Measurements from ENCODE around the gene PPEF2.
"Not testable (repeated sequence)": the region's sequence is repeated elsewhere in the genome, so short reads cannot be mapped to it uniquely, and the experiment has no call there.

PPEF2 gene, protein sequence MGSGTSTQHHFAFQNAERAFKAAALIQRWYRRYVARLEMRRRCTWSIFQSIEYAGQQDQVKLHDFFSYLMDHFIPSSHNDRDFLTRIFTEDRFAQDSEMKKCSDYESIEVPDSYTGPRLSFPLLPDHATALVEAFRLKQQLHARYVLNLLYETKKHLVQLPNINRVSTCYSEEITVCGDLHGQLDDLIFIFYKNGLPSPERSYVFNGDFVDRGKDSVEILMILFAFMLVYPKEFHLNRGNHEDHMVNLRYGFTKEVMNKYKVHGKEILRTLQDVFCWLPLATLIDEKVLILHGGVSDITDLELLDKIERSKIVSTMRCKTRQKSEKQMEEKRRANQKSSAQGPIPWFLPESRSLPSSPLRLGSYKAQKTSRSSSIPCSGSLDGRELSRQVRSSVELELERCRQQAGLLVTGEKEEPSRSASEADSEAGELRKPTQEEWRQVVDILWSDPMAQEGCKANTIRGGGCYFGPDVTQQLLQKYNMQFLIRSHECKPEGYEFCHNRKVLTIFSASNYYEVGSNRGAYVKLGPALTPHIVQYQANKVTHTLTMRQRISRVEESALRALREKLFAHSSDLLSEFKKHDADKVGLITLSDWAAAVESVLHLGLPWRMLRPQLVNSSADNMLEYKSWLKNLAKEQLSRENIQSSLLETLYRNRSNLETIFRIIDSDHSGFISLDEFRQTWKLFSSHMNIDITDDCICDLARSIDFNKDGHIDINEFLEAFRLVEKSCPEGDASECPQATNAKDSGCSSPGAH

DNA sequence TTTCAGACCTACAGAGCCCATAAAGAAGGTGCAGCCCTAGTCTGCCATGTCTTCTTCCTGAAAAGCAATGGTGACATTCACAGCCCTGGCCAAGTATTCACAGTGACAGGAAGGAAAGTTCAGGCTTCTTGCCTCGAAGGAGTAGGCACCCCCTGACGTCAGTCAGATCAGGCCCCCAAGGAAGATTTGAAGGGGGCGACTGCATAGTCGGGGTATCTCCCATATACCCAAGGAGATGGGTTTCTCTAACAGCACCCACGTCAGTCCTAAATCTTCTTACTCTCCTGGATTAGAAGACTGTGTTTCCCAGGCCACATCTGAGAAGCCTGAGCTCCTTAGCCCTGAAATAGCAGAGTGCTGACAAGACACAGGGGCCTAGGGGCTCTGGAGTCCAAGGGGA lies at the start of gene PPEF2:
Gene PPEF2 (minus strand): TSS at position 101 of the 400 bp plus-strand sequence. CDS start 6,127 bp downstream, outside the sequence.
- no peak for DNase-seq (ENCODE audit: low read depth in 2 of 2)

DNA sequence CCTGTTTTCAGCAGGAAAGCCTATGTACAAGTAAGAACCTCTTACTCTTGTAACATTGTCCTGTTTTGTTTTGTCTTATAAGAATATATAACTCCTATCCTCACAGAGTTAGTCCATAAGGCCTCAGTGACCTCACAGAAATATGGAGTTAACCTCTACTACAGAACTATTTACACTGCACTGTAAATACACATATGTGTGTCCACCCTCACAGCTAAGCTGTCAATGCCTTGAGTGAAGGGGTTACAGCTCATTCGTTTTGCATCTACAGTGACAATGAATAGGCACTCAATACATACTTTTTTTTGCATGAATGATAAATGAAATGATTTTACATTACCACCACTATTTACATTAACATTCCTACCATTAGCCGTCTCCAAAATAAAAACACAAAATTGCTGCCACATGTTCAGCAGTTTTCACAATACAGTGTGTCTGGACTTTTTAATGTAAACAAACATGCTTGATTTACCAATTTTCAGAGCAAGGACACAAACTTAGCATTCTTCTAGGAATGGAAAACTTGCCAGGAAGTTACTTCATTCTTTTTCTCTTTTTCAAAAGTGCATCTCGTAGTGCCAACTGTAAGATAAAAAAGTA lies 48.1 kb upstream of the PPEF2 start:
- no peak for DNase-seq (ENCODE audit: low read depth in 2 of 2)

DNA sequence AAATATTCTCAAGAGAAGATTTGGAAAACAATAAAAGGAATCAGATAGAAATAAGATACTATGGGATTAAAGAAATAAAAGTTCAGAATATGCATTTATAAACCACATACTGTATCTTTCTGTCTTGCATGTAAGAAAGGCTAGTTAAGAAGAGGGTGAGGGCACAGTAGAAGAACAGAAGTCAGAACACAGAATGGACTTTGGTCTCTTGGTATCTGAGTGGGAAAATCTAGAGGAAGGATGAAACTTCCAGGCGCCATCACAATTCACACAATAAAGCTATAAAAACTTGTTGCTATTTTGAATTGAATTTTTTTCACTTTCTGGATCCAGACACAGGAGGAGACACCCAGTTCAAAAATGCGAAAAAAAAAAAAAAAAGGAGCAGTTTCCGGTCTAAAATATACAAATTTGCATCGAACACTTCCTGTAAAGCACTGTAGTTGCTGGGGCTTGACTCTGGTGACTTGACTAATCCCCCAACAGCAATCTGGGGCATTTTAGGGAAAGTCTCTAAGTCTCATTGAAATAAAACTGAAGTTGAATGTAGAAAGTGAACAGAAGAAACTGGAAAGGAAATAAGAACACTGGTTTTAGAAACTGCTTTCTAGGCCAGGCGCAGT lies 46.7 kb upstream of the PPEF2 start:
- no peak for DNase-seq (ENCODE audit: low read depth in 2 of 2)

DNA sequence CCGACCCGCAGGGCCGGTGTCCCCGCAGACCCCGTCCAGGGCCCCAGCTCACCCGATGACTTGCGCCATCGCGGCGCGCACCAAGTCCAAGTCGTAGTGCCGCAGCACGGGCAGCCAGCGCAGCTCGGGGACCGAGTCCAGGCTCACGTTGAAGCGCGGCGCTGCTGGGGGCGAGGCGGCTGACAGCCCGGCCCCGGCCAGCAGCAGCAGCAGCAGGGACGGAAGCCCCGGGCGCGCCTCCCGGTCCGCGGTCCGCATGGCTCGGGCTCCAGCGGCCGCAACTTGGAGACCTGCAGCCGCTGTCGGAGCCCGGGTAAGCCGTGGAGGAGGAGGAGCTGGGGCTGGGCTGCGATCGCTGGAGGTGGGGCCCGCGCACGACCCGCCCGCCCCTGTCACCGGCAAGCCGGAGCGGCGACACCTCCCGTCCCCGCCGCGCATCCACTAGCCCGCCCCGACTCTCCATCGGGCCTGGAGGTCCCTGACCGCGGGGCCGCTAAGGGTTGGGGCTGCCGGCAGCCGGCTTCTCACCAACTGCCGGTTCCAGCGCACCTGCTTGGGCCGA lies 38.5 kb upstream of the PPEF2 start, which contains the start of gene NAAA:
Gene NAAA (minus strand): TSS at position 322 of the 562 bp plus-strand sequence. CDS start 64 bp downstream, at position 258.
- DNase-seq (ENCODE audit: low read depth in 2 of 2), result peak; percentile 51 to 52

DNA sequence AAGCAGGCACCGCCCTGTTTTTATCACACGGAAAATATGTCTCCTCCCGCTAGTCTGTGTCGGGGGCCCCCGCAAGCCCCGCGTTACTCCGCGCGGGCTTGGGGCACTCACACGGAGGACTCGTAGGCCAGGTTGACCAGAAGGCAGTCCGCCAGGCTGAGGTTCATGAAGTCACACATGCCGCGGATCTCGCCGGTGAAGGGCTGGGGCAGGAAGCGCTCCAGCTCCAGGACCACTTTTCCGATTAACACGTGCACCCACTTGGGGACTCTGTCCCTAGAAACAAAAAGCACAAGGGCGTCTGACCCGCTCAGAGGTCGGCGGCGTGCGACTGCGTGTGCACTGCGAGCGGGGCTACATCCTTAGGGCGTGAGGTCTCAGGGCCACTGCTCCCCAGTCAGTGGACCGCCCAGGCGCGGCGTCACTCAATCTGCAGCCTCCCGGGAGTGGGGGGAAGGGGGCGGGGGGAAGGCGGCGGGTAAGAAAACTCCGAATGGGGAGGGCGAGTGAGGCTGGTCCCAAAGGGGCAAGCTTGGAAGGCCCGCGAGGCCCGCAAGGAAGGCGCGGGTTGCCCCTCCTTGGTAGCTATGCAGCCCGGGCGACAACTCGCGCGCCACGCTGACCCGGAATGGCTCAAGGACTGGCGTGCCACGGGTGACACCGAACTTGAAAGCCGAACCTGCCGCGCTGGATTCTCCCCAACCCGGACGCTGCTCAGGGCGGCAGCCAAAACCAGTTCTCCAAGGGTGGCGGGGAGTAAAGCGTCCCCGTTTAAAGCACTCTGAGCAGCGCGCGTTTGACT lies 37.8 kb upstream of the PPEF2 start:
- peak; percentile 38 to 49 for DNase-seq (ENCODE audit: low read depth in 2 of 2)

DNA sequence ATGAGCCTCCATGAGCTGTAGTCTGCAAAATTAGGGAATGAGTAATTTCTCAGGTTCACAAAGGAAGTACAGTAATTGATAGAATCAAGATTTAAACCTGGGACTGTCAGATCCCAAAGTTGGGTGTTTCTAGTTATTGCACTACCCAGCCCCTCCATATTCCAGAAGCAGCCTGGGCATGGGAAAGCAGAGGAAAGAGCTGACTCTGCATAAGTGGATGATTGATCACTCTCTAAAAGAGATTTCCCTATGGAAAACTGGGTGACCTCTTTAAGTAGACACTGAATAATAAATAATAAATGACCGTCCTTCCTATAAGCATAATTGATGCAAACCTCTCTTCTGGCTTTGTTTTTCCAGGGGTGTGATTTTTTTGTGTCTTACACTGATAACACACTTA lies 33.4 kb upstream of the PPEF2 start:
- no peak for DNase-seq (ENCODE audit: low read depth in 2 of 2)

DNA sequence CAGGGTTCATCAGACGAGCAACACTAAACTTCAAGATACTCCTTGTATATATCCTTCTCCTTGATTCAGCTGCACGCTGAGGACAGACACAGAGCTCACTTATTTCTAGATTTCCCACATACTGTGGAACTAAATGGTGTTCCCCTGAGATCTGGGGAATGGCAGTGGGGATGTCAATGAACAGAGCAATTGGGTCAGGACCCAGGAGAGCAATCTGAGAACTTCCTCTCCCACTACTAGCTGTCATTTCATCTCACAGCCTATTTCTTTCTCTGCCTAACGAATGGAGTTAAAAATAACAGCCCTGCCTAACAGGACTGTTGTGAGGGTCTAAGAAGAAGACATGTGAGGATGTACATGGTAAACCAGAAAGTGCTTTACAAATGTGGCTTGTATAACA lies 27.9 kb upstream of the PPEF2 start:
- no peak for DNase-seq (ENCODE audit: low read depth in 2 of 2)

DNA sequence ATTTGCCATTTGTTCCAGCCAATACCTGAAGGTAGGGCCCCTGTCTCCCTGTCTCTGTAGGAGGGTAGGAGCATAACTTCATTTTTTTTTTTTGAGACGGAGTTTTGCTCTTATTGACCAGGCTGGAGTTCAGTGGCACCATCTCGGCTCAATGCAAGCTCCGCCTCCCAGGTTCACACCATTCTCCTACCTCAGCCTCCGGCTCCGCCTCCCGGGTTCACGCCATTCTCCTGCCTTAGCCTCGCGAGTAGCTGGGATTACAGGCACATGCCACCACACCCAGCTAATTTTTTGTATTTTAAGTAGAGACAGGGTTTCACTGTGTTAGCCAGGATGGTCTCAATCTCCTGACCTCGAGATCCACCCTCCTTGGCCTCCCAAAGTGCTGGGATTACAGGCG lies 22.7 kb upstream of the PPEF2 start:
- not testable (repeated sequence) for DNase-seq (ENCODE audit: low read depth in 2 of 2)

DNA sequence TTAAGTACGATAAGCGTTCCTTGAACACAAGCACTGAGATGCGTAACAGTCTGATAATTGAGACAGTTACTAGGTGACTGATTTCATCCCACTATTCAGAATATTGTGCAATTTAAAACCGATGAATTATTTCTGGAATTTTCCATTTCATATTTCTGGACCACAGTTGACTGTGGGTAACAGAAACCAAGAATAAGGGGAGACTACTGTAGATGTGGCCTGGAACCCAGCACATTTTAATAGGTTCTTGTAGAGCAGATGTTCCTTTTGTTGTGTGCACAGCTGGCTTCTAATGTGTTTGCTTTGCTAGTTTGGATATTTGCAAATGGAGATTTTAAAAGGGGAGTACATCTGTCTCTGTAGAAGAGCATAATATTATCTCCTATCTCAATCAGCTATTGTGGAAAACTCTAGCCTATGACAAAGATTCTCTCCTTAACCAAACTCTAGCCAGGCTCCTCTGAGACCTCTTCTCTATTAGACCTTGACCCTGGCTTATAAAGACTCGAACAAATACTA lies 22.1 kb upstream of the PPEF2 start:
- no peak for DNase-seq (ENCODE audit: low read depth in 2 of 2)

DNA sequence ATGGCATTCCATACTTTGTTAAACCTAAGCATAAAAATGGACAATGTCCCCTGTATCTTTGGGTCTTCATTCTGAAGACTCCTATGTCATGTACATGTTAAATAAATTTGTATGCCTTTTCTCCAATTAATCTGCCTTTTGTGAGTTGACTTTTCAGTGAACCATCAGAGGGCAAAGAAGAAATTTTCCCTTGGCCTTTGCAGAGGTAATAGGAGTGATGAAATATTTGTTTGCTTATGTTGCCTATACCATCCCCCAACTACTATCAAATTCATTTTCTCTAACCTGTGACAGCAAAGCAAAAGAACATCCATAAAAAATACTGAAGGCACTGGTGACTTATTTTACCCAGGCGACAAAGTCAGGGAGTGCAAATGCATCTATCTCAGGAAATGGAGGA lies 20.3 kb upstream of the PPEF2 start:
- DNase-seq (ENCODE audit: low read depth in 2 of 2), result no peak

DNA sequence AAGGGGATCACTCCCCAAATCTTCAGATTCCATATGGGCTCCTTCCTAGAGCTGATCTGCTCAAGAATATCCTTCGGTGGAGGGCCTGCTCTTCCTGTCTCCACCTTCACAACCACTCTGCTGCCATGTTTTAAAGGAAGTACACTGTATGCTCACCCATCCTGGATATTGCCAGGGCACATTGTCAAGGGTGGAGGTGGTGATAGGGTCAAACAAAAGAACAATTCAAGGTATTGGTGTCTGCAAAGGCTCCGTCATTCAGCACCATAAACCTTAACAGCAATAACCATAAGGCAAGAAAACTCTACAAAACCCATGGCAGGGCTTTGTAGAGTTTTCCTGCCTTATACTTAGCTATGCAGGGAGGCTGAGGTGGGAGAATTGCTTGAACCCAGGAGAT lies 19.7 kb upstream of the PPEF2 start:
- DNase-seq (ENCODE audit: low read depth in 2 of 2), result no peak

DNA sequence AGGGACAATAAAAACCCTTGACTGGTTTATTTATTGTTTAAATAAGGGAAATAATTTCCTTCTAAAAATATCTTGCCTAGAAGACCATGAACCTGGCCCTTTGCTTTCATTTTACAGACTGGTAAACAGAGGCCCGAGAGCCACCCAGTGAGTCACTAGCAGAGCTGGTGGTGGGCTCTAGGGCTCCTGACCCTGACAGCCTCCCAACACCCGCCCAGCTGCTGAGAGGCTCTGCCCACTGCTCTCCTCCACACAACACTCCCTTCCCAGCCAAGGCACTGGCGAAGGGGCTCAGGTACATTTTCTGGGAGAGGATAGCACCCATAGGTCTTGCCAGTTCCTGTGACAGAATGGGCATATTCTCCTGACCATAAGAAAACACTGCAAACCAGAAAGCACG lies 18.1 kb upstream of the PPEF2 start:
- DNase-seq (ENCODE audit: low read depth in 2 of 2), result no peak

DNA sequence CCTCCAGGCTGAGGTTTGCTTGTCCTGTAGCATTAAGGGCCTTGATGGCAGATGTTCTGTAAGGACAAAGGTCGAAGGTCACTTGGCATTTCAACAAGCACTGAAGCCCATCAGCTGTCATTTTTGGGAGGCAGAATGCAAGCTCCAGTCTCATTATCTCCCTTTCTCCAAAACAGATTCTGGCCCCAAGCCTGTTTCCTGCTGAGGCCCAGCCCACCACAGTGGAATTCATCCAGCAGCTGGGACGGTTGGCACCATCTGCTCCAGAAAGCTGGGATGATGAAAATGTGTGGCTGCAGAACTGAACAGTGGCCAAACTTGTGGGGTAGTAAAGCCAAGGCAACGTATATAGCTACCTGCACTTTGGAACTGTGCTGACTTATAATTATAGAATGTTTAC lies 17.7 kb upstream of the PPEF2 start:
- DNase-seq (ENCODE audit: low read depth in 2 of 2), result no peak

DNA sequence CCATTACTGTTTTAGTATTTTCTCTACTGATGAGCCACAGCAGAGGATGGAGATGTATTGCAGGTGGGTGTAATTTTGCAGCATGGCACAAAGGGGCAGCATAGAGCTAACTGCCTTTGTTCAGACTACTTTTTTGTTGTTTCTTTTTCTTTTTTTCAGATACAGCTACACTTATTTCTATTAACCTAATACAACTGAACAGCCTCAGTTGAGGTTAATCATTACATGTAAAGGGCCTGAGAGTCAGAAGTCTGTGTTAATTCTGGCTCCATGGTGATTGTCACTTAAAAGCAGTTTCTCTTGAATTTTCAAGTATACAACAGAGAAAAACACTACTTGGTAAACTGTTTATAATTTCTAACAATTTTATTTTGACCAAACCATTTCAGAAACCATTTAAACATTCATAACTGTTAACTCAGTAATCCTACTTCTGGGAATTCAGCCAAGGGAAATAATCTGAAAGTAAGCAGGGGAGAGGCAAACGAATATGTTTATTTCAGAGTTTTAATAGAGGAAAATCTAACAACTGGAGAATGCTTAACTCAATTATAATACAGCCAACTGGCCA lies 13.9 kb upstream of the PPEF2 start:
- DNase-seq (ENCODE audit: low read depth in 2 of 2), result no peak

DNA sequence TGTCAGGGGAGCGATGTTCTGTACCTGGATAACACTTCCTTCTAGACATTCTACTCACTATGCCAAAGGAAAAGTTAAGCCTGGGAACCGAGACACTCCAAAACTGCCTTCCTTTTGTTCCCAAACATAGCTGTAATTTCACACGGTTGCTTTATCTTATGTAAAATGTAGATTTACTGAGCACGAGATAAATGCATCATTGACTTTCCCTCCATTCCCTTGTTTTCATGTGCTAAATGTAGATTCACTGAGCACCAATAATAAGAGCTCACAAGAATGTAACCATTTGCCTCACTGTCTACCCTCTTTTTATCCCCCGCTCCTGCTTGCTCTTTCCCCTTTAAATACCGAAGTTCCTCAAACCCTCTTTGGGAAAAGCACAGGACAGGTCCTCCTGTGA lies 10.7 kb upstream of the PPEF2 start:
- no peak for DNase-seq (ENCODE audit: low read depth in 2 of 2)

DNA sequence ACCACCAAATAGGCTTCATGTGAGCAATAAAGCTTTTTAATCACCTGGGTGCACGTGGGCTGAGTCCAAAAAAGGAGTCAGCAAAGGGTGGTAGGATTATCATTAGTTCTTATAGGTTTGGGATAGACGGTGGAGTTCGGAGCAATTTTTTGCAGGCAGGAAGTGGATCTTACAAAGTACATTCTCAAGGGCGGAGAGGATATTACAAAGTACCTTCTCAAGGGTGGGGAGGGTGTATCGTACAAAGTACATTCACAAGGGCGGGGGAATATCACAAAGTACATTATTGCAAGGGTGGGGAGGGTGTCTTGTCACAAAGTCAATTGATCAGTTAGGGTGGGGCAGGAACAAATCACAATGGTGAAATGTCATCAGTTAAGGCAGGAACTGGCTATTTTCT lies 8.6 kb upstream of the PPEF2 start:
- not testable (repeated sequence) for DNase-seq (ENCODE audit: low read depth in 2 of 2)

DNA sequence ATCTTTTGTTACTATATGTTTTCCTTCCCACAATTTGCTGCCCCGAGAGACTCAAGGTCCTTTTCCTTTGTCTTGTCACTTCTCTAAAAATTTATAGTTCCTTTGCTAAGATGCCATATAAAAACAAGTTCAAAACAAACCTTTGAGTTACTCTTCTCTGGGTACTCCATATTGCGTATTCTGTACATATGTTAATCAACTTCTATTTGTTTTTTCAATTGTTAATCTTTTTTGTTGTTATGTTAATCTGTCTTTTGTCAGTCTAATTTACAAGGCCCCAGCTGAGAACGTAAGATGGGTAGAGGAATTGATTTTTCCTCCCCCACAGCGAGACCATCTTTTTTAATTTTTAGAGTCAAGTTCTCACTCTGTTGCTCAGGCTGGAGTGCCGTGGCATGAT lies 7.2 kb upstream of the PPEF2 start:
- DNase-seq (ENCODE audit: low read depth in 2 of 2), result no peak

DNA sequence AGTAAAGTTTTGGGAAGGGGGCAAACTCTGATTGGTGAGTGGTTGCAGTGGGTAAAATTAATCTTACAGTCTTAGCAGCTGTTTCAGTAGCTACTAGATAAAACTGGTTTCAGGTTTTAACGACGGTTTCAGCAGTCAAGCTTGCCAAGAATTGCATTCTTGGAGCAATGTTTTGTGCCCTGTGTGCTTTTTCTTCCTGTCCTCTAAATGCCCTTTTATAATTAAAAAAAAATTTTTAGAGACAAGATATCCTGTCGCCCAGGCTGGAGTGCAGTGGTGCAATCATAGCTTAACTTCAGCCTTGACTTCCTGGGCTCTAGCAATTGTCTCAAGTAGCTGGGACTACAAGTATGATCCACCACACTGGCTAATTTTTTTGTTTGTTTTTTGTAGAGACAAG lies 6.3 kb upstream of the PPEF2 start:
- no peak for DNase-seq (ENCODE audit: low read depth in 2 of 2)

DNA sequence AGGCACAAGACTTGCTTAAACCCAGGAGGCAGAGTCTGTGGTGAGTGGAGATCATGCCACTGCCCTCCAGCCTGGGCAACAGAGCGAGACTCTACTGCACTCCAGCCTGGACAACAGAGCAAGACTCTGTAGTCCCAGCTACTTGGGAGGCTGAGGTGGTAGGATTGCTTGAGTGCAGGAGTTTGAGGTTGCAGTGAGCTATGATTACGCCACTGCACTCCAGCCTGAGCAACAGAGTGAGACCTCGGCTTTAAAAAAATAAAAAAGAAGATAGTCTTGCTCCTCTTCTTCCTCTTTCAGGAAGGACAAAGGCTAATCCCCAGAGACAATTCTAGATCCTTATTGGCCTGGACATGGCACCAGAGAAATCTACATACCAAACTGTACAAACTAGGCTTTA lies 5.7 kb upstream of the PPEF2 start:
- no peak for DNase-seq (ENCODE audit: low read depth in 2 of 2)

DNA sequence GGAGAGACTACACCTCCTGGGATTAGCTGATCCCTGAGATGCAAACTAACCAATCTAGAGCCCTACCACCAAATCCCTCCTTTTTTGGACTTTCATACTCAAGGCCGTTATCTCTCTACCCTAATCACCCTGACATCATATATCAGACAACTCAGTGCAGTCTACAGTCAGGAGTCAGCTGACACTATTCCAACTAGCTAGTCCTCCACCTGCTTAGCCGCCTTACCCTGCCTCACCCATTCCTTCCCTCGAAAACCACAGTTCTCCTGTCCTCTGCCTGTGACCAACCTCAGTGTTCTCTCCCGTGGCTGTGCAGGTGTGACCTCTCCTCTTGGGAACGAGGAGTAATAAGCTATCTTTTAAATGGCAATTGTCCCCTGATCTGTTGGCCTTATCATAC lies 1.8 kb upstream of the PPEF2 start:
- DNase-seq (ENCODE audit: low read depth in 2 of 2), result no peak
